DOHH2 (cell line): ENCODE results near the gene SLC1A1.

Source experiments
- CTCF ChIP-seq: fragments of 200-600 bp; sonication (generic); IDR thresholded peaks from one replicate; pipeline ENCODE4 v1.5.1; 2014; ENCODE audit warnings: antibody characterized with exemption, mild to moderate bottlenecking, low read depth, low read length; ENCODE audit not compliant: poor library complexity, severe bottlenecking
- EZH2phosphoT487 ChIP-seq: fragments of 200-600 bp; sonication (generic); IDR thresholded peaks from 2 replicates; pipeline ENCODE4 v1.6.1; 2017; ENCODE audit warnings: borderline replicate concordance, mild to moderate bottlenecking, antibody characterized with exemption, low read length, moderate library complexity, mixed read lengths

DNA sequence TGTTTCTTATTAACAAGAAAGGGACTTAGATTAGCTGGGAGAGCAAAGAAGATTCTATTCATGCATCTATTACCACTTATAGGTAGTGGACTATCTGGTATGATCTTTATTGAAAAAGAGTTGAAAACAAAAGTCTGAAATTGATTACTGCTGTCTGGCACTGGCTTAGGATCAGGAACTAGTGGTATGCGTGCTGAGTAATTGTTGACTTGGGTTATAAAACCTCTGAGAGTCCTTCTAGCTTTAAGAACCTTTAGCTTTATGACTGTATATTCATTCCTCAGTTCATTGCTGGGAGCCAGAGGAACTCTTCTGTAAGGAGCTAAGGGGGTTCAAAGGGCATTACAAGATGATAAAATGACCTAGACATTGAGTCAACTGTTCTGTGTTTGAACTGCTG lies 7.6 kb downstream of the SLC1A1 start:
- no peak for TF ChIP-seq CTCF
- TF ChIP-seq EZH2phosphoT487 = no peak
